GM12874 (cell line): ENCODE data around the gene EXT2.

ENCODE experiments used
- TF ChIP-seq, protein P1 (sequence below): IDR thresholded peaks from 2 replicates; pipeline ENCODE4 v1.5.1; 2011; ENCODE audit warnings: low read depth, mild to moderate bottlenecking, control low read depth, low read length, moderate library complexity; ENCODE audit not compliant: insufficient read depth

Gene EXT2

DNA sequence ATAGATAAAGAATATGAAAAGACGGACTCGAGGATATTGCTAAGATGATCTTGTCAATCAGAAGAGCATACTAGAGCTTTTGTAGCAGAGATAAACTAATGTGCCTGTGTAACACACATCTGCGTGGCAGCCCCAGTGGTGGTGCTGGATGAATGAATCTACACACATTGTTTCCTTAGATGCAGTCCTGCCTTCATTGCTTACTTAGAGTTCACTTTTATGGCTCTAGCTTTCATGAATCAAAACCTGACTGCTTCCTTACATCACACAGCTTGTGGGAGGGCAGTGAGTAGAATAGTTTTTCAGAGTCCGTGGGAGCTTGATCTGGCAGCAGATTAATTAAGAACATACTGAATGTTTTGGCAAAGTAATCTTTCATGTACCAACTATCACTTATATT, 83.7 kb downstream of the EXT2 start:
- TF ChIP-seq, protein P1, sequence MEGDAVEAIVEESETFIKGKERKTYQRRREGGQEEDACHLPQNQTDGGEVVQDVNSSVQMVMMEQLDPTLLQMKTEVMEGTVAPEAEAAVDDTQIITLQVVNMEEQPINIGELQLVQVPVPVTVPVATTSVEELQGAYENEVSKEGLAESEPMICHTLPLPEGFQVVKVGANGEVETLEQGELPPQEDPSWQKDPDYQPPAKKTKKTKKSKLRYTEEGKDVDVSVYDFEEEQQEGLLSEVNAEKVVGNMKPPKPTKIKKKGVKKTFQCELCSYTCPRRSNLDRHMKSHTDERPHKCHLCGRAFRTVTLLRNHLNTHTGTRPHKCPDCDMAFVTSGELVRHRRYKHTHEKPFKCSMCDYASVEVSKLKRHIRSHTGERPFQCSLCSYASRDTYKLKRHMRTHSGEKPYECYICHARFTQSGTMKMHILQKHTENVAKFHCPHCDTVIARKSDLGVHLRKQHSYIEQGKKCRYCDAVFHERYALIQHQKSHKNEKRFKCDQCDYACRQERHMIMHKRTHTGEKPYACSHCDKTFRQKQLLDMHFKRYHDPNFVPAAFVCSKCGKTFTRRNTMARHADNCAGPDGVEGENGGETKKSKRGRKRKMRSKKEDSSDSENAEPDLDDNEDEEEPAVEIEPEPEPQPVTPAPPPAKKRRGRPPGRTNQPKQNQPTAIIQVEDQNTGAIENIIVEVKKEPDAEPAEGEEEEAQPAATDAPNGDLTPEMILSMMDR, result no peak

DNA sequence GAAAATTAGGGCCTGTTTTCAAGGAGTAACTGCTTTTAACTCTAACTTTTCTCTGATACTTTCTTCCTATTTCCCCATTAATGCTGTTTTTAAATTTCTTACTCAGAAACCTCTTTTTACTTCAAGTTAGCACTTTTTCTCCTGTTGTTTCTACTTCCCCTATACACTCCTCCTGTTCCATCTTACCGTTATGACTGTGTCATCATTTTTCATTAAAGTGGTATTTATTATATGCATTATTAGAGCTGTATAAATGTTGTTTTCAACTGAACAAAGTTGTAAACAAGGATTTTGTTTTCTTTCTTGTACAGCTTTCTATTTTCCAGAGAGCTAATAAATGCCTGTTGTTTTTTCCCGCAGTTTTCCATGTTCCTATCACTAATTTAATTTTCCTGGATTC, 84.6 kb downstream of the EXT2 start:
- TF ChIP-seq, protein P1, result no peak

DNA sequence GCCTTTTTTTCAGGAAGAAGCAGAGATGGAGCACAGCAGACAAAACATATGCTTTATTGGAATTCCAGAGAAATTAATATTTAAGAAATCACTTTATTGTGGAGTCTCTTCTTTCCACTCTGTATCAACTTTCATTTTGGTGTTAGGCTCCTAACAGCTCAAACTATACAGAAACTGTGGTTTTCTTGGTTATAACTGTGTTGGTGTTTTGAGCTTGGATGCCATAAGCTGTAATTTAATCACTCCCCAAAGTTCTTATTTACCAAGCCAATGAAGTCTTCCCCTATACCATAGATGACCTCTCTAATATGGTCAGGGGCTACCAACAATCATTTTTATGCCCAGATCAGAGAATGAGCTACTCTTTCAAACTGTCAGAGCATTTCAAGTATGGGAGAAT, 90.0 kb downstream of the EXT2 start:
- TF ChIP-seq, protein P1, result no peak

DNA sequence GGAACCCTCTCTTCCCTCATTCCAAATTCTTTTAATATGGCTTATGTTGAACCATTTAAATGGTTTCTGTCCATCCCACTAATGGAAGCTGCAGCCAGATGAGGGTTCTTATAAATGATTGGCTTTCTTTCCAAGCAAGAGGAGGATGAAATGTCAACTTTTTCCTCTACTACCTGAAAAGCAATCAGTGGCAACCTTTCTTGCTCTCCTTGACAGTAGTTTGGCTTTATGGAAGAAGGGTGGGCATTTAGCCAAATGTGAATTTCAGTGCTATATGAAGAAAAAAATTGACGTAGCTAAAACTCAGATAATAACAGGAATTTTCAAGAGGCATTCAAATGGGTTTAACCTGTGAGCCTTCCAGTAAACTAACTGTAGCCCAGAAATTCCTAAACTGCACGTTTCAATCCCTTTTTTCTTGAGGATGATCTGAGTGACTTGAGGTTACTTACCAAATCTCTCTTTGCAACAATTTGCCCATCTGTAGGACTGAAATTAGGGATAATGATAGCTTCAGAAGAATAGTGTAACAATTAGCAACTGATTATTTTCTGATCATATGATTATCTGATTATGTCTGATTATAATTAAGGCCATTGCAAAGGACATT, 90.9 kb downstream of the EXT2 start:
- TF ChIP-seq, protein P1, result no peak

DNA sequence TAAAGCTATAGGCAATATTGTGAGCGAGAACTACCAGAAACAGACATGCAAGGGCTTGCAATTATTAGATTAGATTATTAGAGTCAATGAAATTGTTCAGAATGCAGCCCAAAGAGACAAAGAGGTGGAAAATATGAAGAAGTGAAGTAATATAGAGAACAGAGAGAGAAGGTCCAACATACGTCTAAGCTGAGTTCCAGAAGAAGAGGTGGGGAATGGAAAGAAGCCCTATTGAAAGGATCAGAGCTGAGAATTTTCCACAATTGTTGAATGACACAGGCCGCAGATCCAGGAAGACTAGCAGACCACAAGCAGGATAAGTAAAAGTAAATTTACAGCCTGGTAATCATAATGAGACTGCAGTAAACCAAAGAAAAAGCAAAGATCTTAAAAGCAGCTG, 93.2 kb downstream of the EXT2 start:
- TF ChIP-seq, protein P1, result no peak

DNA sequence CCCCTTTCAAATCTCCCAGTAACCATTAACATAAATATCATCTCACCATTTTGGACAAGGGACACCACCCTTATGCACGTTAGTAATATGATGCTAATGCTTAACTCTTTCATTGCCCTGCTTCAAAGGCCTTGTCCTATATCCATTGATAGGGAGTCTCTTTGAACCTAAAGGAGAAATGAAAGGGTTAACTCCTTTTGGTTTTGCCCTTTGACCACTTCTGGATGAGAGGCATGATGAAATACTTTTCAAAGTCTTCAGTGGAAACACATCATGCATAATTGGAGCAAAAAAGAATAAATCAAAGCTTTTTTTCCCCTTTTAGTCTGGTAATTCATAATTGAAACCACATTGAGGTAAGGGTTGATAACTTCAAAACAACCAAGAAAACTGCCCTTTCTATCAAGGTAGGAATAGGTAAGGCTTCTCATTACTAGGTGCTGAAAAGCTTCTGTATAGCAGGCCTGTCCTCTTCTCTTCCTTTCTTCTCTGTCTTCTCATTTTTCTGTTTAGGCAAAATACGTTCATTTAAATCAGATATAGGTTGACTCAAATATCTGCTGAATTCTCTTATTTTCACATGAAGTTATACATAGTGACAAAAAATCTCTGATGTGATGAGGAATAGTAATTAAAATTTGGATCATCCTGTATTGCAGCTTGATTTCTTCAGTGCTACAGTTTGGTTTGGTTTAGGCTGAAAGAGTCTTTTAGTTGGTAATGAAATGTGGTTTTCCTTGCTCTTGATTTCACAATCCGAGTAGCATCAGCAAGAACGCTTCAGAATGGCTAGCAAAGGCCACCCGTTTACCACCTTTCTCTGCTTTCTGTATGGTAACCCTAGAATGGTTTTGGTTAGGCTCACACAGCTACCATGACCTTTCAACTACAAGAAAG, 94.8 kb downstream of the EXT2 start:
- TF ChIP-seq, protein P1, result no peak

DNA sequence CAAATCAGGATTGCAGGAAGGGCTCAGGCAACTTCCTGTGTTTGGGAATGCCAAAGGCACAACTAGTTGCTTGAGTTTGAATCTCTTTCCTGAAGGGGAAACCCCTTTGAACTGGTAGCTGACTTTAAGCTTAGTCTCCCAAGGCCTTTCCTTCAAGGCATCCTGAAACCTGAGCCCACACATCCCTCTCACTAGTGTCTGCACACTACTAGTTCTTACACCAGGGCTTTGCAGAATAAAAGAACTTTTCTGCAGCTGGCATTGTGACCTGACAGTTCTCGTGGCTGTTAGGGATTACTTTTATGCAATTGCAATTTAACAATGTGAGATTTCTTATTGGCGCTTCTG, 95.4 kb downstream of the EXT2 start:
- TF ChIP-seq, protein P1, result no peak
